Measurements from ENCODE around the gene EFHD2. TPM values are rescaled to one million over a fixed set of nuclear protein-coding genes. Genes with fewer than 3 reads are reported as not detected.

EFHD2 gene
- total RNA-seq, 1 donor from 2014 or later, result 55.3 TPM

GRCh38 chr1:15442759-15443158 lies 33.1 kb downstream of the EFHD2 start:
- peaks cover 13% of the 10 kb centered on the region for H3K27me3 Mint-ChIP-seq
- H3K4me1 Mint-ChIP-seq, result no peaks in the 10 kb centered on the region
- CTCF ChIA-PET, result interaction anchor here (1.5 kb wide), 1 partner anchor 11 kb away, joined by 3 read pairs; no protein-coding TSS in a partner anchor
- DNase-seq (no peak), ATAC-seq (ENCODE audit: low read depth) (no peak)
- no peak overlapping the region for H3K27ac Mint-ChIP-seq
- no peak overlapping the region for H3K4me3 Mint-ChIP-seq
- POLR2A ChIA-PET, result no interaction called here
- no peak for TF ChIP-seq CTCF (IDR thresholded peaks at IDR 0.05)
- H3K36me3 Mint-ChIP-seq (ENCODE audit: low read depth), result no peaks in the 10 kb centered on the region
- no peaks in the 10 kb centered on the region for H3K9me3 Mint-ChIP-seq
- intact Hi-C loops (cut with micrococcal nuclease), result no loop called here

GRCh38 chr1:15443281-15443680 lies 33.6 kb downstream of the EFHD2 start:
- no peak overlapping the region for H3K4me3 Mint-ChIP-seq
- intact Hi-C loops (cut with micrococcal nuclease), result no loop called here
- no peak overlapping the region for H3K27ac Mint-ChIP-seq
- no peak for TF ChIP-seq CTCF (IDR thresholded peaks at IDR 0.05)
- H3K36me3 Mint-ChIP-seq (ENCODE audit: low read depth), result no peaks in the 10 kb centered on the region
- POLR2A ChIA-PET, result no interaction called here
- H3K27me3 Mint-ChIP-seq, result peaks cover 15% of the 10 kb centered on the region
- no peak for DNase-seq
- CTCF ChIA-PET, result no interaction called here
- H3K9me3 Mint-ChIP-seq, result no peaks in the 10 kb centered on the region
- no peaks in the 10 kb centered on the region for H3K4me1 Mint-ChIP-seq
- no peak for ATAC-seq (ENCODE audit: low read depth)

- Mint-ChIP-seq H3K4me1 (no peaks in the 10 kb centered on the region), H3K9me3 (no peaks in the 10 kb centered on the region), H3K27me3 (peaks cover 22% of the 10 kb centered on the region), H3K27ac (no peak overlapping the region), H3K4me3 (no peak overlapping the region), H3K36me3 (ENCODE audit: low read depth) (no peaks in the 10 kb centered on the region)
- TF ChIP-seq CTCF (IDR thresholded peaks at IDR 0.05), result no peak
- DNase-seq (no peak), ATAC-seq (ENCODE audit: low read depth) (no peak)
- ChIA-PET POLR2A (no interaction called here), CTCF (no interaction called here)
- intact Hi-C loops (cut with micrococcal nuclease), result no loop called here
Observed at GRCh38 chr1:15444468-15445389, 35.0 kb downstream of the EFHD2 start.

GRCh38 chr1:15445390-15446122 lies 35.9 kb downstream of the EFHD2 start:
- Mint-ChIP-seq H3K36me3 (ENCODE audit: low read depth) (no peaks in the 10 kb centered on the region), H3K27me3 (peaks cover 24% of the 10 kb centered on the region), H3K4me3 (no peak overlapping the region), H3K4me1 (no peaks in the 10 kb centered on the region), H3K27ac (no peak overlapping the region), H3K9me3 (no peaks in the 10 kb centered on the region)
- ATAC-seq (ENCODE audit: low read depth) (no peak), DNase-seq (no peak)
- POLR2A ChIA-PET, result no interaction called here
- intact Hi-C loops (cut with micrococcal nuclease), result no loop called here
- no peak for TF ChIP-seq CTCF (IDR thresholded peaks at IDR 0.05)
- CTCF ChIA-PET, result no interaction called here

- TF ChIP-seq CTCF (IDR thresholded peaks at IDR 0.05), result no peak
- ATAC-seq (ENCODE audit: low read depth) (no peak), DNase-seq (no peak)
- no peaks in the 10 kb centered on the region for H3K4me1 Mint-ChIP-seq
- H3K9me3 Mint-ChIP-seq, result no peaks in the 10 kb centered on the region
- POLR2A ChIA-PET, result no interaction called here
- H3K27ac Mint-ChIP-seq, result no peak overlapping the region
- peaks cover 27% of the 10 kb centered on the region for H3K27me3 Mint-ChIP-seq
- intact Hi-C loops (cut with micrococcal nuclease), result no loop called here
- H3K4me3 Mint-ChIP-seq, result no peak overlapping the region
- CTCF ChIA-PET, result no interaction called here
- H3K36me3 Mint-ChIP-seq (ENCODE audit: low read depth), result no peaks in the 10 kb centered on the region
Observed at GRCh38 chr1:15446212-15446611, 36.5 kb downstream of the EFHD2 start.

All from activated B cell treated with CpG ODN at 0.5 μM for 24 hours (primary cell).